HG03469 (cell line): Measurements from ENCODE around the gene TSC22D4.
"Not testable (repeated sequence)": the region's sequence is repeated elsewhere in the genome, so short reads cannot be mapped to it uniquely, and the experiment has no call there.

Source experiments
- ATAC-seq: cut with Tn5 transposase; IDR thresholded peaks from one replicate; pipeline ENCODE4 v1.9.1; 2021; ENCODE audit warnings: mild to moderate bottlenecking, moderate library complexity, moderate number of reproducible peaks; ENCODE audit not compliant: unreplicated experiment

The TSC22D4 gene

GRCh38 chr7:100476101-100476780, 2.8 kb downstream of the TSC22D4 start:
- no peak for ATAC-seq

- no peak for ATAC-seq
These were observed 3.5 kb downstream of the TSC22D4 start for GRCh38 chr7:100475549-100475948.

- ATAC-seq, result no peak
These were observed 6.0 kb downstream of the TSC22D4 start for GRCh38 chr7:100472854-100473499.

GRCh38 chr7:100472121-100472851, 6.7 kb downstream of the TSC22D4 start:
- no peak for ATAC-seq

GRCh38 chr7:100471021-100471420, 8.0 kb downstream of the TSC22D4 start:
- no peak for ATAC-seq

GRCh38 chr7:100469227-100470044, 9.6 kb downstream of the TSC22D4 start:
- no peak for ATAC-seq

- no peak for ATAC-seq
These were observed 11.2 kb downstream of the TSC22D4 start for GRCh38 chr7:100467638-100468373.

GRCh38 chr7:100466653-100467605, 12.1 kb downstream of the TSC22D4 start:
- ATAC-seq, result no peak

GRCh38 chr7:100465702-100466311, 13.2 kb downstream of the TSC22D4 start:
- no peak for ATAC-seq

- no peak for ATAC-seq
These were observed 13.7 kb downstream of the TSC22D4 start for GRCh38 chr7:100465299-100465698.

- ATAC-seq, result no peak
These were observed 14.2 kb downstream of the TSC22D4 start for GRCh38 chr7:100464791-100465190.

- no peak for ATAC-seq
These were observed 14.8 kb downstream of the TSC22D4 start, which contains the start of gene SPACDR for GRCh38 chr7:100464210-100464660. Gene SPACDR, minus strand, starts transcription at chr7:100464260. Its CDS starts 235 bp downstream, at chr7:100464025.

- ATAC-seq, result no peak
These were observed 22.0 kb downstream of the TSC22D4 start for GRCh38 chr7:100457033-100457432.

GRCh38 chr7:100456562-100456961, 22.5 kb downstream of the TSC22D4 start:
- ATAC-seq, result no peak

GRCh38 chr7:100455206-100455605, 23.8 kb downstream of the TSC22D4 start:
- ATAC-seq, result no peak

GRCh38 chr7:100453854-100454253, 25.2 kb downstream of the TSC22D4 start:
- ATAC-seq, result not testable (repeated sequence)

GRCh38 chr7:100452513-100452912, 26.5 kb downstream of the TSC22D4 start:
- ATAC-seq, result no peak

GRCh38 chr7:100449190-100449795, 29.7 kb downstream of the TSC22D4 start:
- no peak for ATAC-seq
